ENCODE measurements around the gene NEK7.
"Not testable (repeated sequence)": the region's sequence is repeated elsewhere in the genome, so short reads cannot be mapped to it uniquely, and the experiment has no call there.

The NEK7 gene

DNA sequence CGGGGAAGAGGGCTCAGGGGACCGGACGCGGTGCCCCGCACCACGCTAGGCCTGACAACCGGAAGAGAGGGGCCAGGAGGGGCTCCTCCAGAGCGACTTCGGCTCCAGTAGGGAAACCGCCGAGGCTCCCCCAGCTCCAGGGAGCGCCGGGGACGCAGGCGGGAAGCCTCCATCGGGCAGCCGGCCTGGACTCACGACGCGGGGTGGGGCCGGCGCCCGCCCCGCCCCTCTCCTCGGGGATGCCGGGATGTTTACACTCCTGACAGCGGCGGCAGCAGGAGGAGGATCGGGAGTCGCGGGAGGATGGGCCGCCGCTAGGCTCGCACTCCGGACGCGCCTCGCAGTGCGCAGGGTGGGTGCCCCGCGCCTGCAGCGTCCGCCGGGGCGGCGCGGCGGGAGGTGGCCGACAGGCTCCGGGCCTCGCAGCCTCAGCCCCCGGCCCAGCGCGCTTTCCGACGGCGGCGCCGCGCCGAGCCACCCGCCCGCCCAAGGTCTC lies at the start of gene NEK7:
Gene NEK7 (plus strand): TSS at position 254 of the 496 bp plus-strand sequence. CDS start 75,583 bp downstream, outside the sequence.
- DNase-seq = peak; percentile 65

DNA sequence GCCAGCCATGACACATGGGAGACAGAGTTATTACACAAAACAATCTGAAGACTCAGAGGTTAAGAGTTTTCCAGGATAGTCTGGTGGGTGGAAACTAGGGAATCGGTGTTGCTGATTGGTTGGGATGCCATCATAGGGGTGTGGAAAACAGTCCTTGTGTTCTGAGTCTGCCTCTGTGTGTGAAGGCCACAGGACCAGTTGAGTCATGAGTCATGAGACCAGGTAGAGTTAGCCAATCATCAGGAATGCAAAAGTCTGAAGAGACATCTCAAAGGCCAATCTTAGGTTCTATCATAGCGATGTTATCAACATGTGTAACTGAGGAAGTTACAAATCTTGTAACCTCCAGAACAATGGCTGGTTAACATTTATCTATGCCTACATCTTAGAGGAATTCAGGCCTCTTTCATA lies 49.7 kb upstream of the NEK7 start:
- DNase-seq = no peak

DNA sequence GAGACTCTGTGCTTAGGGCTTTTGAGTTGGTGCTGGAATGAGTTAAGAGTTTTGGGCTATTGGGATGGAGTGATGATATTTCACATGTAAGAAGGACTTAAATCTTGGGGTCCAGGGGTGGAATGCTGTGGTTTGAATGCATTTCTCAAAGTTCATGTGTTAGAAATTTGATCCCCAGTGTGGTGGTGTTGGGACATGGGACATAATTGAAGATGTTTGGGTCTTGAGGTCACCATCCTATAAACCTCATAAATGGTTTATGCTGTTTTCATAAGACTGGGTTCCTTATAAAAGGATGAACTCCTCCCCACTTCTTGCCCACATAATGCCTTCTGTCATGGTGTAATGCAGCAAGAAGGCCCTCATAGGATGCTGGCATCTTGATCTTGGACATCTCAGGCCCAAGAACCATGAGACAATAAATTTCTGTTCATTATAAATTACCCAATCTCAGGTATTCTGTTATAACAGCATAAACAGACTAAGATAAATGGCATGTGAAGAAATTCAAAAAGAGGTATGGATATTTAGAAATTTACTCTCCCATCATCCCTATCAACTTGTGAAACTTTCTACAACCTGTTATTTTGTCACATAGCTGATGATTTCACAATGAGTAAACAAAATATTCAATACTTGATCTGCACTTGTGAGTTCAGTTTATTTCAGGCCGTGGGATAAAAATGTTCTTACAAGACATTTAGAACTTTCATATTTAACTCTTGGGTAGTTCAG lies 48.0 kb upstream of the NEK7 start:
- DNase-seq = no peak

DNA sequence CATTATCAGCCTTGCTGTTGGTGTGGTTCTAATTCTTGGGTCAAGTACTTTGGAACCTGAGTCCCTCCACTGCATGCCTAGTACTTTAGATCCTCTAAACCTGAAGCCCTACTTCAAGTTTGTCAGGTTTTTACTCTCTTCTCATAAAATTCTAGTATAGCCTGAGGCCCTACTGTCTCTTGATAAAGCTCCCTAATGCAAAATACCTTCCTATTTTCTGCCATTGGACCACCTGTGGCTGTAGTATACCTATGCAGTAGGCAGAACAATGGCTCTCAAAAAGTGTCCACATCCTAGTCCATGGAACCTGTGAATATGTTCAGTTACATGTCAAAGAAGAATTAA lies 47.5 kb upstream of the NEK7 start:
- no peak for DNase-seq

DNA sequence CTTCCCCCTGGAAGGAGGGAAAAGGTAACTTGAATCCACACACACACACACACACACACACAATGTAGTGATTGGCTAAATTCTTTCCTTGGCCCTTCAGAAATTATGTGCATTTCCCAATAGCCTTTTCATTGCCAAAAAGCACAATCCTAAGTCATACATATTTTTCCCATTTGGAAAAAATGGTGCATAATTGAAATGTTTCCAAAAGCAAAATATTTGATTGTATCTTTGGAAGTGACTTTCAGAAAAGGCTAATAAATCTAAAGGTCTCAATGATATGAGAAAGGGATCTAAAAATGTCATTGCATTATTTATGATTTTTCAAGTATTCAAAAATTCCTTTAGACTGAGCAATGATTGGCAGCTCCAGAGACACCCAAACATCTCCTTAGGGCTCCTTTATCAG lies 43.5 kb upstream of the NEK7 start:
- no peak for DNase-seq

DNA sequence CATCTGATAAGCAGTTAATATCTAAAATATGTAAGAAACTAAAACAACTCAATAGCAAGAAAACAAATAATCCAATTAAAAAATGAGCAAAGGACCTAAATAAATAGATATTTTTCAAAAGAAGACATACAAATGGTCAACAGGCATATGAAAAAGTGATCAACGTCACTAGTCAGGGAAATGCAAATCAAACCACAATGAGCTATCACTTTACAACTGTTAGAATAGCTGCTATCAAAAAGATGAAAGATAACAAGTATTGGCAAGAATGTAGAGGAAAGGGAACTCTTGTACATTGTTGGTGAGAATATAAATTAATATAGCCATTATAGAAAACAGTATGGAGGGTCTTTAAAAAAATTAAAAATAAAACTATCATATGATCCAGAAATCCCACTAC lies 40.7 kb upstream of the NEK7 start:
- no peak for DNase-seq

DNA sequence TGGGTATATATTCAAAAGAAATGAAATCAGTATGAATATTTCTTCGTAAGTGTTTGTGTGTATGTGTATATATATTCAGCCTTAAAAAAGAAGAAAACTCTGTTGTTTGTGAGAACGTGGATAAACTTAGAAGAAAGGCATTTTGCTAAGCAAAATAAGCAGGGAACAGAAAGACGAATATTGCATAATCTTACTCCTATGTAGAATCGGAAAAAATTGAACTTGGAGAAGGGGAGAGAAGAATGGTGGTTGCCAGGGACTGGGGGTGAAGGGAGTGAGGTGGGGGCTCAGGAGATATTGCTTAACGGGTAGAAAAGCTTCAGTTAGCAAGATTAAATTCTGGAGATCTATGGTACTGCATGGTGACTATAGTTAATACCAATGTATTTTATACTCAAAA lies 40.3 kb upstream of the NEK7 start:
- no peak for DNase-seq

DNA sequence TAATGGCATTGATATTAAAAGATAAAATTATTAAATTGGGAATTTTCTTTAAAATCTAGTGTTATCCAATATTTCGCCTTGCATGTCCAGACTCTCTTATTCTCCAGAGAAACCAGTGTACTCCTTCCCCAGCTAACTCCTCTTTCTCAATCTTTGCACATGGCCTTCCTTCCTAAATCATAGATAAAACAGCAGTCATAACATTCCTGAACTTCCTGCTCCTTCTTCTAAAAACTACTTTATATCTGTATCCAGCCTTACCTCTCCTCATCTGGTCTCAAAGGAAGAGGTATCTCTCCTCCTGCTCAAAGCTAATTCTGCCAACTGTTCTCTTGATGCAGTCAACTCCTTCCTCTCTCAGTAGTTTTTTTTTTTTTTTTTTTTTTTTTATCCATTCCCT lies 39.5 kb upstream of the NEK7 start:
- no peak for DNase-seq

DNA sequence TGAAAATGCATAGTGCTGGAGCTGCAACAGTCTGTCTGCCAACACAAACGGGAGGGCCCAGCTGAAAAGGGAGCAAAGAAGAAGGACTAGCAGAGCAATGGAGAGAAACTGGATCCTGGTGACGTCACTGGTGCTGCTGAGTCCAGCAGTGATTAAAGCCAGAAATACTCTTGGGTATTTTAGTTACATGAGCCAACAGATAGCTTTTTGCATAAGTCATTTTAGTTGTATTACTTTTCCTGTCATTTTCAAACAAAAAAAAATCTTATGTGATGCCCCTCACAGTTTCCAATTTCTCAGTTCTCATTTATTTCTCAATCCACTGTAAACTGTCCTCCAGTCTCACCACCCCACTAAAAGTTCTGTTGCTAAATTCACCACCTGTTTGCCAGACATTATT lies 38.7 kb upstream of the NEK7 start:
- DNase-seq = no peak

DNA sequence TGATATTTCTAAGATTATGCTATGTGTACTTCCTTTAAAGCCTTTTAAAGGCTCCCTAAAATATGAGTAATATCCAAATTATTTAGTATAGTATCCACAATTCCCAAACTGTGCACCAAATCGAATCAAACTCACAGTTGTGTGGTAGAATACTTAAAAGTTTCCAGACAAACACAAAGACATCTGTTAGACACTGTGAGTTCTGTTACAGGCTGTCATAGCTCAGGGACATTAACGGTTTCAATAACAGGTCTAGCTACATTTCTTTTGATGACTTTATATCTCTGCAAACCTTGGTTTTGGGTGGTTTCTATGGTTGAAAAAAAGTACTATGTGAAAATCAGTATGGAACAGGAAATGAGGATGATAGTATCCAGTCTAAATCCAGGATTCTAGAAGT lies 36.9 kb upstream of the NEK7 start:
- DNase-seq = no peak

DNA sequence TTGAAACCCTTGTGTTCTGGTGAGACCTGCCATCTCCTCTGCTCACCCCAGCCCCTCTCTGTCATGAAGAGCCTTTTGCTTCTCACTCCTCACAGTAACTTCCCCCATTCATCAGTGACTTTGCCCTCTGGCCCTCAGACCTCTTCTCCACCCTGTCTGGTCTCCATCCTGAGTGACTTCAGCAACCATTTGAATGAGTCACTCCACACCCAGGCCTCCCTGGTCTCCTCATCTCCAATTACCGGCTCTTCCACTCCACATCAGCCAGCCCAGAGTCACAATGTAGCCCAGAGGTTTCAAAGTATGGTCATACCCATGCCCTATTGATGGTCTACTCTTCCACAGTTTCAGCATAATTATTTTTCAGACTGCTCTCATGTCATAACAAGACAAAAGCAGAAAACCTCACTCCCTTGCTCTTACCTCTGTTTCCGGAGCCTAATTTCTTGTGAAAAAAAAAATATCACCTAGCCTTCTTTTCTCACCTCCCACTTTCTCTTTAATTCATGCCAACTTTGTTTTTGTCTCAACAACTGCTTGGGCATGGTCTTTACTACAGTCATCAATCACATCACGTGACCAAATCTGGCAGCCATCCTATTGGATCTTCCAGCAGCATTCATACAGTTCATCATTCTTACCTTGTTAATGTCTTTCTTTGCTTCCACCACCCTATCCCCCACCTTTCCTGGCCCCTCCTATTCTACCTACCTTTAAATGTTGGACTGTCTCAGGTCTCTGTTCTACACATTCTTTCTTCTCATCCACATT lies 35.6 kb upstream of the NEK7 start:
- DNase-seq = no peak

DNA sequence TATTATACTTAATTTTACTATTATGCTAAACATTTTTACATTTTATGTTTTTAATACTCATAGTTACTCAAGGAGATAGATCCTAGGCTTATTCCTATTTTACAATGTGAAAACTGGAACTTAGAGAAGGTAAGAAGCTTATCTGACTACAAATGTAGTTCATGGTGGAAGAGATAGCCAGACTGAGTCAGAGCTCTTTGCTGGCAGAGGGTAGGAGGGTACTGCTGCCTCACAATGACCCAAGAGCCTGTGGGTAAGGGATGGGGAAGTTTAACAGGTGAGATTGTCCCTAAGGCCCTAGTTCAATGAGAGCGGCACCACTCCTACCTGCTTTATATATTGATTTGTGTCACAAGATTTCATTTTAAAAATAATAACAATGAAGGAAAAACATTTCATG lies 34.1 kb upstream of the NEK7 start:
- no peak for DNase-seq

DNA sequence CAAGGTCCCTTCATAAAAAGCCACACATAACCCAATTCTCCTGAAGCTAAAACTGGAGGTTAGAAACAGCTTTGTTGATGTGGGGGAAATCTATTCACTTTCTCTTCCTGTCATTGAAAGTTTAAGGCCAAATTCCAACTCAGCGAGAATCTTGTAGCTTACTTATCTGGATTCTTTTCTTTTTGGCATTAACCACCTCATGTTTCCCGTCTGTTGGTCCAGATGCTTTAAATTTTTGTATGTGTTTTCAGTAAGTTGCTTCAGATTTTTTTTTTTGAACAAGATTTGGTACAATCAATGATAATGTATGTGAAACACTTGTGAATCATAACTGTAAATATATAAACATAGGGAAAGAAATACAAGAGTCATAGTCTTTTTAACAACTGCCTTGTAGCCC lies 33.7 kb upstream of the NEK7 start:
- no peak for DNase-seq

DNA sequence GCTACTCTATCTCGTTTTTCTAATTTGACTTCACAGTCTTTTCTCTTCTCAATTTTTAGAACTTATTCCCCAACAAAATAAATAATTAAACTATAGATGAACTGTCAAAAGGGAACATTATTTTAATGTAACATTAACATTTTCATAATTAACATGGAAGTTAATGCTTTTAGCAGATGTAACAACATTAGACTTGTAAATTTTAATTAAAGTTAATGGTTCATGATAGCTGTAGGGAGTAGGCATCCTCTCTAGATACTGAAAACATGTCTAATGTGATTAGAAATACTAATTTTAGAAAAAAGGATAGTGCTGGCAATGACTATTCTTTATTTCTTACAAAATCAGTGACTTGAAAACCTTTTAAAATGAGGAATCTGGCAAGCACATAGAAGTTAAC lies 32.1 kb upstream of the NEK7 start:
- DNase-seq = no peak

DNA sequence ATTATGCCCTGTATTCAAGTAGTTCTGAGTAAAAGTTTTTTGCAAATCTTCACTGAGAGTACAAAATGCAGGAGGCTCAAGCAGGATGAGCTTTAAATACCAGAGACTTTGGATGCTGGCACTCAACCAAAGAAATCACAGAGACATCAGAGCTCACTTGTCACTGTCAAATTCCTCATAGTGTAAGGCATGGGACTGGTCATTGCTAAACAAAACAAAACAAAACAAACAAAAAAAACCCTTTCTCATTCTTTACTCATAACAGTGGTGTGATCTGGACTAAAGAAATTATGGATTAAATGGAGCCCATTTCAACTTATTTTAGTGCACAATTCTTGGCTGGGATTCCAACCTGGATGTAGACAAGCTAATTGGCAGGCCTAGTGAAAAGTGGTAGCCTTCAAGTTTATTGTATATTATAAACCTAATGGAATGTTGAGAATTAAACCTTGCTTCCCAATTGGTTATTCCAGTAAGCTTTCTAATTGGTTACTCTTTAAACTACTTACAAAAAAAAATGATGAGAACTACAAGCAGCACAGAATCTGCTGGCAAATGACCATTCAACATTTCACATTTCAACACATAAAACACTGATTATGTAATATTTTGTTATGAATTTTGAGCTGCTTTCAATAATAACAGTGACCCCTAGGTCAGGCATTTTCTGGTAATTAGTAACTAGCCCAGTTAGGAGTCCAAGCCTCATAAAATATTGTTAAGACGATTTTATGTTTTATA lies 30.6 kb upstream of the NEK7 start:
- DNase-seq = no peak

DNA sequence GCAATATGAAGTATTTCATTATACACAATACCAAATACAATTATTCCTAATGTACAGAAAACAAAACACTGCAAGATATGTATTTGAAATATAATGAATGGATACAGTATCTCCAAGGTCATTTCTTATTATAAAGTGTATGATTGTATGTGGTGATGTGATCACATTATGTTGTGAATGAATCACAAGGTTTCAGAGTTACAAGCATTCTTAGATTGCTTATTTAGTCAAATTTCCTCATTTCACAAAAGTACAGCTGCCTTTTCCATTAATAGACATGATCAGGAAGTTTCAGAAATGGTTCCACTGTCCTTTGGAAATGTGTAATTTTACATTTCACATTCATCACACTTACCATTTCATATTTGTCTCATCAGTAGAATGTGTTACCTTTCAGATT lies 28.3 kb upstream of the NEK7 start:
- DNase-seq = no peak

DNA sequence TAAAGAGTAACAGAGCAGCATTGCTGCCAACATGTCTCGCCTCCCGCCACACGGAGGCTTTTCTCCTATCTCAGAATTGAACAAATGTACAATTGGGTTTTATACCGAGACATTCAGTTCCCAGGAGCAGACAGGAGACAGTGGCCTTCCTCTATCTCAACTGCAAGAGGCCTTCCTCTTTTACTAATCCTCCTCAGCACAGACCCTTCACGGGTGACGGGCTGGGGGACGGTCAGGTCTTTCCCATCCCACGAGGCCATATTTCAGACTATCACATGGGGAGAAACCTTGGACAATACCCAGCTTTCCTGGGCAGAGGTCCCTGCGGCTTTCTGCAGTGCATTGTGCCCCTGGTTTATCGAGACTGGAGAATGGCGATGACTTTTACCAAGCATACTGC lies 26.7 kb upstream of the NEK7 start:
- not testable (repeated sequence) for DNase-seq

DNA sequence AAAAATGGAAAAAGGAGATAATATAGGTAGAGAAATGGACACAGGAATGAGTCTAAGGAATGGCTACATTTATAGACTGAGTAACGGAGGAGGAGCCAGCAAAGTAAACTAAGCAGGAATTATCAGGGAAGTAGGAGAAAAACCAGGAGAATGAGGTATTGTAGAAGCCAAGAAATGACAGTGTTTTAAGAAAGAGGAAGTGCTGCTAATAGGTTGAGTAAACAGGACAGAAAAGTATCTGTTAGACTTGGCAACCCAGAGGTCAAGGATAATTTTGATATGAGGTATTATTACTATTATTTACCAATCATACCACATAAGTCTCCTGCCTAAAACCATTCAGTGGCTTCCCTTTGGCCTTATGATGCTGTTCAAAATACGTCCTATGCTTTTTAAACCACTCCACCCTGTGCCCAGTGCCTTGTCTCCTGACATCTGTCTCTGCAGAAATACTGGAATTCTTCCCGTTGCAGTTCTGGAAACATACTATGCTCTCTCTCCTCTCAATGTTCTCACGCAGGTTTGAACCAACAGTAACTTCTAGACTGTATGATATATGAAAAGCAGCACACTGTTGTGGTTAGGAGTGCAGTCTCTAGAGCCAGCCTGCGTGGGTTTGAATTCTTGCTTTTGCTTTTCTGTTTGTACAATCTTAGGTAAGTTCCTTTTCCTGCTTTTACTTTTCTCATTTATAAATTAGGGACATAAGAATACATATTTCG lies 24.6 kb upstream of the NEK7 start:
- no peak for DNase-seq

DNA sequence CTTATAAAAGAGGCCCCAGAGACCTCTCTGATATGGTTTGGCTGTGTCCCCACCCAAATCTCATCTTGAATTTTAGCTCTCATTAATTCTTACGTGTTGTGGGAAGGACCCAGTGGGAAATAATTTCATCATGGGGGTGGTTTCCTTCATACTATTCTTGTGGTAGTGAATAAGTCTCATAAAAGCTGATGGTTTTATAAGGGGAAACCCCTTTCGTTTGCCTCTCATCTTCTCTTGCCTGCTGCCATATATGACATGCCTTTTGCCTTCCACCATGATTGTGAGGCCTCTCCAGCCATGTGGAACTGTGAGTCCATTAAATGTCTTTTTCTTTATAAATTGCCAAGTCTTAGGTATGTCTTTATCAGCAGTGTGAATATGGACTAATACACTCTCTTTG lies 22.5 kb upstream of the NEK7 start:
- no peak for DNase-seq

DNA sequence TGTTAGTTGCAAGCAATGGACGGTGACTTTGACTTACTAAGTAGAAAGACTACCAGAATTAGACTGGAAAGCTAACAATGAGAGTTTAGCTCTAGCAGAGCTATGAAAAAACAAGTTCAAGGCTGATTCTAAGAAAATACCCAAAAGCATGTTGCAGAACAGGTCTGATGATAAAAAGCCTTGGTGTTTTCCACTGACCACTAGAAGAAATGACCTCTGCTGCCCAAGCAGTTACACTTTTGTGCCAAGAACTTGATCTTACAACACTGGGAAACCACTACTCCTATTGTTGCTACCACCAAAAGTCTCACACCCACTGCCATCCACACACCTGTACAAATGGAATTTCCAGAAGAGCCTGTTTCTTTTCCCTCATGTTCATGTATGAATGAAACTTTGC lies 21.4 kb upstream of the NEK7 start:
- DNase-seq = no peak

DNA sequence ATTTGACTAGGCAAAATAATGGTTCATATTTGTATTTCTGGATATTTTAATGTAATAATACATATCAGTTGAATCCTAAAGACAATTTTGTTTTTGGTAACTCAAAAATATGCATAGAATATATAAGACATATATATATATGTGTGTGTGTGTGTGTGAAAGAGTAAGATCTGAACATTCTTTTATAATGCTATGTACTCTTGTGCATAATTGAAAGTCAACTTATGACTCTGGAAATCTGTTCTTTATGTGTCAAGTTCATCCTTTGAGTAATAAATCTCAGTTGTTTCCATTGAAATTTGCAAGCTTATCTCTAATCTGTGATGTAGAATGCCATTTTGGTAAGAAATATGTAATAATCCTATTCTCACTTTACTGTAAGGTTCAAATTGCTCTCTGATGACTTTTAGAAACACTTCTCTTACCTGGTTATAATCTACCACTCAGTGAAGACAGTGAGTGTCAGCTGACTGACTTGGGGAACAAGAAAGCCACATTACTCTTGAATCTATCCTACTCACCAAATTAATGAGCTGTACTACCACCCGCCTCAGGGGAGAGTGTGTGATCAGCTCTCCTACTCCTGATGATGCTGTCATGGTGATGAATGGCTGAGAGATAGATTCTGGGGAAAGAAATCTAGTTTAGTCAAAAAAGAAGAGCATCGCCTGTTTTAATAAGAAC lies 15.0 kb upstream of the NEK7 start:
- no peak for DNase-seq

DNA sequence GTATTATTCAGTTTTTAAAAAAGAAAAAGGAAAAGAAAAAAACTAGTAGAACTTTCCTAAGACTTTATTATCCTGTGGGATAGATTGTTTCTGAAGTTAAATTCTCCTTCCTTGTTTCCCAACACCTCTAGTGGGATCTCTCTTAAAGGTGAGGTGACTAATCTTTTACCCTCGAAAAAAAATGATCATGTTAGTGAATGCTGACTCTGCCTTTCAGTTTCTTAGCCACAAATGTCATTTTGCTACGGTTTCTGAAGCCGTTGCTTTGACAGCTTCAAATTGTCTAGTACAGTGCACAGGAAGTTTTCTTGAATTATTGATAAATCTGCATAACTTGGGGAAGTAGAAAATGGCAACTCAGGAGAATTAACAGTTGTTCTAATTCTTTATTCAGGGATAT lies 13.0 kb upstream of the NEK7 start:
- no peak for DNase-seq

DNA sequence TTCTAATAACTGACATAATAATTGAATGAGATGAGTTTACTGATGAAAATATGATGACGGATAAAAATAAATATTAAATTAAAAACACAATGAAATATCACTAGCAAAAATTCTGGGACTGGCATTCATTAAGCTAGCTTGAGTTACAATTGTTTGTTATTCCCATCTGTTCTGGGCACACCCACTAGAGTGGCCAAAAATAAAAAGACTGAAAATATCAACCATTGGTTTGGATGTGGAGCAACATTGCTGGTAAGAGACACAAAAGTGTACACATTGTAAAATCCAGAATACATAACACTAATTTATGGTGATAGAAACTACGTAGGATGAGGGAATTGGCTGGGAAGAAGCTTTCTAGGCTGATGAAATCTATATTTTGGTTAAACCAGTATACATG lies 9.6 kb upstream of the NEK7 start:
- DNase-seq = no peak
